ENCODE results near the gene PPEF1.

DNA sequence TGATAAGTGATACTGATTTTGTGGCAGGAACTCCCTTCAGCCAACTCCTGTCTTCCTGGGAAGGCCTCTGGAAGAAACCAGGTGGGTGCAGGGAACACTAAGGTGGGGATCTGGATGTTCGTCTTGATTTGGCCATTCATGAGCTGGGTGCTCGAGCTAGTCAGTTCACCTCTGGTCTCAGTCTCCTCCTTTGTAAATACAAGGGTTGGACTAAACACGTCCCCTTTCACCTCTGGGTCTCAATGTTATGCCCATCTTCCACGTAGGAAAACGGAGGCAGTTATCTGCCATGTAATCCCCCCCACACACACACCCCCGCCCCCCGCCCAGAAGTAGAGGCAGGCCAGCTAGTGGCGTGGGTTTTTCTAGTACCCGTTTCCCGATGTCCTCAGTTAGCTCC, 31.4 kb upstream of the PPEF1 start:
- no peak for TF ChIP-seq LEF1 (IDR thresholded peaks at IDR 0.05; ENCODE audit: borderline replicate concordance)
- TF ChIP-seq L3MBTL2 (conservative IDR thresholded peaks at IDR 0.05): no peak
- TF ChIP-seq FOXM1 (IDR thresholded peaks at IDR 0.05; ENCODE audit: borderline replicate concordance): no peak
- TF ChIP-seq ARNT (IDR thresholded peaks at IDR 0.05): no peak
- TF ChIP-seq ZNF384 (IDR thresholded peaks at IDR 0.05): no peak
- TF ChIP-seq ELF4 (IDR thresholded peaks at IDR 0.05): no peak
- no peak for TF ChIP-seq FOXK2 (IDR thresholded peaks at IDR 0.05)
- no peak for TF ChIP-seq NFRKB (IDR thresholded peaks at IDR 0.05)
- TF ChIP-seq BHLHE40 (IDR thresholded peaks at IDR 0.05; ENCODE audit: borderline replicate concordance): no peak
- TF ChIP-seq SP1 (IDR thresholded peaks at IDR 0.05): no peak
- no peak for TF ChIP-seq TARDBP (IDR thresholded peaks at IDR 0.05)
